MCF 10A (cell line): Measurements from ENCODE around the gene UAP1L1. TPM values are rescaled to one million over a fixed set of nuclear protein-coding genes. Genes with fewer than 3 reads are reported as not detected.

Source experiments
- BruUV-seq: library from RNA; stranded (reverse); fragments of 400-500 nt; replicated peaks from 2 replicates; lab custom pipeline; 2021; lab: Mats Ljungman, UMichigan
- CTCF ChIA-PET: fragments of 300-600 bp; sonication (Branson Sonifier 250); formaldehyde crosslinking; extraction: SDS; loops from one replicate; lab custom pipeline; 2021; ENCODE audit warnings: antibody characterized with exemption, inconsistent platforms; lab: Yijun Ruan, JAX
- POLR2A ChIA-PET: fragments of 300-600, 350-650 bp; sonication (Branson Sonifier 250); formaldehyde crosslinking; extraction: SDS; loops from one replicate; lab custom pipeline; 2020; ENCODE audit warnings: antibody characterized with exemption, inconsistent platforms; lab: Yijun Ruan, JAX
- DNase-seq: peaks from one replicate; pipeline ENCODE4 v3.0.0-alpha.2; 2018; ENCODE audit not compliant: unreplicated experiment
- H3K27ac Mint-ChIP-seq: one replicate; pipeline ENCODE4 v1.8.0; 2022; ENCODE audit warnings: mild to moderate bottlenecking, low read depth, mixed read lengths; ENCODE audit not compliant: unreplicated experiment
- H3K27me3 Mint-ChIP-seq: one replicate; pipeline ENCODE4 v1.8.0; 2022; ENCODE audit warnings: mixed read lengths; ENCODE audit not compliant: insufficient read depth, unreplicated experiment
- H3K36me3 Mint-ChIP-seq: one replicate; pipeline ENCODE4 v1.8.0; 2022; ENCODE audit warnings: mild to moderate bottlenecking, moderate library complexity, mixed read lengths; ENCODE audit not compliant: insufficient read depth, unreplicated experiment
- H3K4me1 Mint-ChIP-seq: one replicate; pipeline ENCODE4 v1.8.0; 2022; ENCODE audit warnings: mixed read lengths; ENCODE audit not compliant: insufficient read depth, unreplicated experiment
- H3K4me3 Mint-ChIP-seq: one replicate; pipeline ENCODE4 v1.8.0; 2022; ENCODE audit warnings: mild to moderate bottlenecking, moderate library complexity, mixed read lengths; ENCODE audit not compliant: unreplicated experiment
- H3K9me3 Mint-ChIP-seq: one replicate; pipeline ENCODE4 v1.8.0; 2022; ENCODE audit warnings: mixed read lengths; ENCODE audit not compliant: unreplicated experiment
- intact Hi-C: fragments of 100-400 bp; cut with micrococcal nuclease; formaldehyde crosslinking; loops from 2 replicates; pipeline ENCODE4 v1.14.1; 2022
- total RNA-seq: library from RNA; stranded (reverse); gene quantifications from 2 replicates; pipeline ENCODE4 v1.2.3, GENCODE V29; 2022
- TF ChIP-seq, protein P1 (sequence below): fragments of 200-600 bp; IDR thresholded peaks from one replicate; pipeline ENCODE4 v1.8.0; 2022; ENCODE audit warnings: antibody characterized with exemption, mild to moderate bottlenecking; ENCODE audit not compliant: unreplicated experiment

Gene UAP1L1
- total RNA-seq, 1 experiment from 2014 or later = 1.0 TPM

DNA sequence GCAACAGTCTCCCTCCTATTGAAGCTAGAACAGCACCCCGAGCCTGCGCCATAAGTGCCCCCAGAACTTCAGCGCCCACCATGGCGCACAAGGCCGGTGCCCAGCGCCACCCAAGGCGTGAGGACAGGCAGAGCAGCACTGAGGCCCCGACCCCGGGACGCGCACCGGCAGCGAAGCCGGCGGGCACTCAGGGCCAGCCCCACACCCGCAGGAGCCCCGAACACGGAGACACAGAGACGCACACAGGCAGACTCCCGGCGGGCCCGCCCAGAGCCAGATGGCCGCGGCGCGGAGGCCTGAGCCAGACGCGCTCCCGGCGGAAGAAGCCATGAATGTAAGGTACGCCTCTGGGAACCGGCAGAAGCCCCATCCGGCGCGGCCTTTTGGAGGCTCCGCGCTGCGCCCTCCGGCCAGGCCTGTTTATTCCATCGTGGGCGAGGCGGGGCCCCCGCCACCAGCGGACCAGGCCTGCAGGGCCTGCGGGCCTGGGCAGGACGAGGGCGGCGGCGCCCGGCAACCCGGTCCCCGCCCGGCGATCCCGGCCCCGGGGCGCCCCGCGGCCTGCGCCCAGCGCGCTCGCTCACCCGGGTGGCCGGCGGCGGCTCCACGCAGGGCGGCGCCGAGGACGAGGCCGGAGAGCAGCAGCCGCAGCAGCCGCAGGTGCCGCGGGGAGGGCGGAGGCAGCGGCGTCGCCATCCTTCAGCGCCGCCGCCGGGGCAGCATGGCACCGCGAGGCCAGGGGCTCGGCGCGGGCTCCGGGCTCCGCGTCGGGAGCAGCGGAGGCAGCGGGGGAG is 31.8 kb upstream of the UAP1L1 start:
- no peaks in the 10 kb centered on the region for H3K27me3 Mint-ChIP-seq
- H3K4me1 Mint-ChIP-seq = no peaks in the 10 kb centered on the region
- ChIA-PET POLR2A (interaction anchor here (1.1 to 1.7 kb wide), 4 partner anchors 22 to 178 kb away, joined by 3 to 19 read pairs (median 4); partner anchors contain the start of gene MAN1B1), CTCF (interaction anchor here (0.5 to 4.5 kb wide), 13 partner anchors 10 to 193 kb away, joined by 3 to 170 read pairs (median 5); partner anchors contain the start of genes ABCA2, C8G, FUT7 and SAPCD2)
- H3K4me3 Mint-ChIP-seq = peak overlapping the region; percentile 74
- H3K36me3 Mint-ChIP-seq = peaks cover 6% of the 10 kb centered on the region
- no peak for DNase-seq
- H3K9me3 Mint-ChIP-seq = no peaks in the 10 kb centered on the region
- BruUV-seq = no TSS peak
- intact Hi-C loops = loop anchor here (1.0 to 10.0 kb wide), 2 partner anchors 19 to 179 kb away; partner anchors contain the start of genes CYSRT1, RNF208 and RNF224
- TF ChIP-seq, protein P1, sequence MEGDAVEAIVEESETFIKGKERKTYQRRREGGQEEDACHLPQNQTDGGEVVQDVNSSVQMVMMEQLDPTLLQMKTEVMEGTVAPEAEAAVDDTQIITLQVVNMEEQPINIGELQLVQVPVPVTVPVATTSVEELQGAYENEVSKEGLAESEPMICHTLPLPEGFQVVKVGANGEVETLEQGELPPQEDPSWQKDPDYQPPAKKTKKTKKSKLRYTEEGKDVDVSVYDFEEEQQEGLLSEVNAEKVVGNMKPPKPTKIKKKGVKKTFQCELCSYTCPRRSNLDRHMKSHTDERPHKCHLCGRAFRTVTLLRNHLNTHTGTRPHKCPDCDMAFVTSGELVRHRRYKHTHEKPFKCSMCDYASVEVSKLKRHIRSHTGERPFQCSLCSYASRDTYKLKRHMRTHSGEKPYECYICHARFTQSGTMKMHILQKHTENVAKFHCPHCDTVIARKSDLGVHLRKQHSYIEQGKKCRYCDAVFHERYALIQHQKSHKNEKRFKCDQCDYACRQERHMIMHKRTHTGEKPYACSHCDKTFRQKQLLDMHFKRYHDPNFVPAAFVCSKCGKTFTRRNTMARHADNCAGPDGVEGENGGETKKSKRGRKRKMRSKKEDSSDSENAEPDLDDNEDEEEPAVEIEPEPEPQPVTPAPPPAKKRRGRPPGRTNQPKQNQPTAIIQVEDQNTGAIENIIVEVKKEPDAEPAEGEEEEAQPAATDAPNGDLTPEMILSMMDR = no peak
- H3K27ac Mint-ChIP-seq = no peak overlapping the region

DNA sequence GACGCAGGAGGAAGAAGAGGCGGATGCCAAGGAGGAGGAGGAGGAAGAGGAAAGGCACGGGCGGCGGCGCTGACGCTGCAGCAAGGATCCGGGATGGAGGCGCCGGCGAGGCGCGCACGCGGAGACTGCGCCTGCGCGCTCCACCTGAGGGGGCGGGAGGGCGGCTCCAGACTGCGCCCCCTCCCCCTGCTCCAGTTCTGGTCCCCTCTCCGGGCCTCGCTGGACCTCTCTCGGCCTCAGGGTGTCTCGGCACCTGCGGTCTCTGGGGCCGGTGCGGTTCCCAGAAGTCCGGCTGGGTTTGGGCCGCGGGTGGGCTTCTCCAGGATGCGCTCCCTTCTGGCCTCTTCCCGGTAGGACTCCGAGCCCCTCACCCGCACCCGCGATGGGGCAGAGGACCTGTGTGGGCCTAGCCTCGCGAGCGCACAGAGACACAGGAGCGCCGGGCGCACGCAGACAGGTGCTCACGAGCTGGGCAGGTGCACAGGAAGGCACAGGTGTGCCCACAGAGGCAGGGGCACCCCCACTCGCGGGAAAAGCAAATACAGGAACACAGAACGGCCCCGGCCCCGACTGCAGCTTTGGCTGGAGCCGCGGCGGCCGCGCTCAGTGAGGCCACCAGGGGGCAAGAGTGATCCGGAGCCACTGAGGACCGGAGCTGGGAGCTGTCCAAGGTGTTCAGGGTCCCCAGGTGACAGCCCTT is 31.1 kb upstream of the UAP1L1 start, which contains the start of gene NPDC1:
TSS of gene NPDC1 (minus strand) at position 90 of the 700 bp plus-strand sequence. CDS start 188 bp downstream, outside the sequence.
- Mint-ChIP-seq H3K27me3 (no peaks in the 10 kb centered on the region), H3K27ac (no peak within 1 kb of the TSS), H3K4me1 (no peaks in the 10 kb centered on the region), H3K4me3 (peak within 1 kb of the TSS; percentile 74), H3K9me3 (no peaks in the 10 kb centered on the region), H3K36me3 (peaks cover 6% of the 10 kb centered on the region)
- DNase-seq = peak; percentile 82
- intact Hi-C loops = loop anchor here (1.0 to 10.0 kb wide), 2 partner anchors 18 to 179 kb away; partner anchors contain the start of genes CYSRT1, RNF208 and RNF224
- no TSS peak for BruUV-seq
- TF ChIP-seq, protein P1 = peak; percentile 87
- CTCF ChIA-PET = interaction anchor here (0.6 to 4.5 kb wide), 29 partner anchors 9 to 849 kb away, joined by 3 to 170 read pairs (median 4); partner anchors contain the start of genes FUT7, MAN1B1, RNF224 and SAPCD2
- POLR2A ChIA-PET = interaction anchor here (0.8 to 2.0 kb wide), 10 partner anchors 10 to 42 kb away, joined by 3 to 19 read pairs (median 4); partner anchors contain the start of genes ABCA2, MAN1B1 and SAPCD2

DNA sequence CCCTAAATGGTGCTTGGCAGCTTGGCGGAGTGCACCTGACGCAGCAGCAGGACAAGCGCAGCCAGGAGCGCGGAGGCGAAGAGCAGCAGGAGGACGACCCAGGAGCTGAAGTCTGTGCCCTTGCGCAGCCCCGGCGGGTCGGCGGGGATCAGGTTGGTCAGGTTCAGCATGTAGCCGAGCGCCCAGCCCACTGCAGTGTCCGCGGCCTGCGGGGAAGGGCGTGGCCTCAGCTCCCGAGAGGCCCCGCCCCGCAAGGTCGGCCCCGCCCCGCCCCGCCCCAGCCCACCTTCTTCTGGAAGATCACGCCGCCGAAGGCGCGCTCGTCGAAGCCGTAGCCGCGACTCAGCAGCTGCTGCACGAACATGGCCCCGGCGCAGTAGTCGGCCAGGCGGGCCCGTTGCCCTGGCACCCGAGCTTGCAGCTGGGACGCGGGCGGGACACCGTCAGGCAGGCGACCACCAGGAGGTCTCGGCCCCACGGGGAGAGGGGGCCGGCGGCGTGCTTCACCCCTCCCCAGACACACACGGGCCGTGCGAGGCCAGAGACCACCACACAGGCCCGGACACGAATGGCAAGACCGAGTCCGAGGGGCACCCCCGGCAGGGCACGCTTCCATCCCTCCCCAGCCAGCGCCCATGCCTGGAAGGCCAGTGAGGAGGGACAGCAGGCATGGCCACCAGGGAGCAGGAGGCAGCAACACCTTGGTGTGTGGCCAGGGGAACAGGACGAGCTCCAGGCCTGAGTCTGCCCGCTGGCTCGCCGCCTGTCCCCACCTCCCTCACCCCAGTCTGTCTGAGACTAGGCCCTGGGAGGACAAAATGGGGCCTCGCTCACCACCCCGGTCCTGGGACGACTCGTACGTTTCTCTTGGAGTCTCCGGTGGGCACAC is 28.4 kb upstream of the UAP1L1 start:
- Mint-ChIP-seq H3K4me1 (no peaks in the 10 kb centered on the region), H3K27me3 (no peaks in the 10 kb centered on the region), H3K9me3 (no peaks in the 10 kb centered on the region), H3K36me3 (no peaks in the 10 kb centered on the region), H3K4me3 (no peak overlapping the region), H3K27ac (no peak overlapping the region)
- POLR2A ChIA-PET = interaction anchor here (0.5 to 0.6 kb wide), 2 partner anchors 21 to 140 kb away, joined by 4 read pairs; partner anchors contain the start of gene SSNA1
- TF ChIP-seq, protein P1 = no peak
- BruUV-seq = no TSS peak
- CTCF ChIA-PET = interaction anchor here (0.6 to 4.5 kb wide), 8 partner anchors 10 to 74 kb away, joined by 3 to 170 read pairs (median 4); partner anchors contain the start of genes ABCA2, MAN1B1 and SAPCD2
- intact Hi-C loops = loop anchor here (10.0 kb wide), 1 partner anchor 176 kb away; the partner anchor contains the start of genes CYSRT1, RNF208 and RNF224
- DNase-seq = no peak
